Measurements from ENCODE around the gene TMEM114.

The TMEM114 gene

GRCh38 chr16:8594149-8594666, 3.9 kb upstream of the TMEM114 start:
- Histone ChIP-seq H3K4me3 (replicated peaks; ENCODE audit: insufficient read depth, low read length) (no peak overlapping the region), H3K27me3 (ENCODE audit: insufficient read depth, poor library complexity, severe bottlenecking) (peaks cover 15% of the 10 kb centered on the region), H3K27ac (replicated peaks) (no peak overlapping the region)
- no peak for DNase-seq (ENCODE audit: low read depth in 1 of 2, low spot score in 1 of 2)
- TF ChIP-seq REST (IDR thresholded peaks at IDR 0.05; ENCODE audit: insufficient replicate concordance, low read depth) (no peak), GABPA (IDR thresholded peaks at IDR 0.05; ENCODE audit: low read depth) (no peak)

GRCh38 chr16:8591451-8591850, 1.1 kb upstream of the TMEM114 start:
- Histone ChIP-seq H3K4me3 (replicated peaks; ENCODE audit: insufficient read depth, low read length) (no peak overlapping the region), H3K27me3 (ENCODE audit: insufficient read depth, poor library complexity, severe bottlenecking) (peaks cover 29% of the 10 kb centered on the region), H3K27ac (replicated peaks) (no peak overlapping the region)
- no peak for DNase-seq (ENCODE audit: low read depth in 1 of 2, low spot score in 1 of 2)
- TF ChIP-seq POLR2AphosphoS5 (IDR thresholded peaks at IDR 0.05; ENCODE audit: low read depth) = no peak
- TF ChIP-seq SPI1 (IDR thresholded peaks at IDR 0.05; ENCODE audit: borderline replicate concordance, low read depth) = no peak
- TF ChIP-seq GABPA (IDR thresholded peaks at IDR 0.05; ENCODE audit: low read depth) = no peak
- TF ChIP-seq REST (IDR thresholded peaks at IDR 0.05; ENCODE audit: insufficient replicate concordance, low read depth) = no peak

GRCh38 chr16:8590811-8591210, 500 bp upstream of the TMEM114 start:
- H3K27ac ChIP-seq (replicated peaks) = no peak overlapping the region
- no peak for TF ChIP-seq POLR2AphosphoS5 (IDR thresholded peaks at IDR 0.05; ENCODE audit: low read depth)
- TF ChIP-seq SPI1 (IDR thresholded peaks at IDR 0.05; ENCODE audit: borderline replicate concordance, low read depth) = no peak
- no peak for TF ChIP-seq CTCF (IDR thresholded peaks at IDR 0.05; ENCODE audit: insufficient read depth, low read length)
- no peak for TF ChIP-seq REST (IDR thresholded peaks at IDR 0.05; ENCODE audit: insufficient replicate concordance, low read depth)
- no peak for TF ChIP-seq GABPA (IDR thresholded peaks at IDR 0.05; ENCODE audit: low read depth)
- H3K4me3 ChIP-seq (replicated peaks; ENCODE audit: insufficient read depth, low read length) = no peak overlapping the region
- peaks cover 29% of the 10 kb centered on the region for H3K27me3 ChIP-seq (ENCODE audit: insufficient read depth, poor library complexity, severe bottlenecking)
- DNase-seq (ENCODE audit: low read depth in 1 of 2, low spot score in 1 of 2) = no peak

GRCh38 chr16:8589057-8589899, 1.0 kb downstream of the TMEM114 start:
- Histone ChIP-seq H3K27me3 (ENCODE audit: insufficient read depth, poor library complexity, severe bottlenecking) (peaks cover 29% of the 10 kb centered on the region), H3K27ac (replicated peaks) (no peak overlapping the region), H3K4me3 (replicated peaks; ENCODE audit: insufficient read depth, low read length) (no peak overlapping the region)
- DNase-seq (ENCODE audit: low read depth in 1 of 2, low spot score in 1 of 2) = no peak
- TF ChIP-seq CTCF (IDR thresholded peaks at IDR 0.05; ENCODE audit: insufficient read depth, low read length) (no peak), GABPA (IDR thresholded peaks at IDR 0.05; ENCODE audit: low read depth) (no peak), POLR2AphosphoS5 (IDR thresholded peaks at IDR 0.05; ENCODE audit: low read depth) (no peak), SPI1 (IDR thresholded peaks at IDR 0.05; ENCODE audit: borderline replicate concordance, low read depth) (no peak), REST (IDR thresholded peaks at IDR 0.05; ENCODE audit: insufficient replicate concordance, low read depth) (no peak)
